ENCODE data around the gene CD82.

GRCh38 chr11:44637487-44637886 lies 72.0 kb downstream of the CD82 start:
- TF ChIP-seq EZH2phosphoT487 (IDR thresholded peaks at IDR 0.05; ENCODE audit: insufficient read depth, low read depth) (no peak), EZH2 (IDR thresholded peaks at IDR 0.05; ENCODE audit: insufficient read depth, poor library complexity, severe bottlenecking) (no peak)

Data from GM23248 (cell line).